NCI-H2107 treated with DMSO at 0.1 percent for 48 hours (cell line): ENCODE results near the gene TEX54.
A peak's percentile ranks its signal among the peaks of the same experiment; 100 is the strongest.
"Not testable (repeated sequence)": the region's sequence is repeated elsewhere in the genome, so short reads cannot be mapped to it uniquely, and the experiment has no call there.

ENCODE experiments used
- DNase-seq: peaks from one replicate; lab custom pipeline; 2025; ENCODE audit not compliant: unreplicated experiment; lab: John Stamatoyannopoulos, UW

TEX54 gene

DNA sequence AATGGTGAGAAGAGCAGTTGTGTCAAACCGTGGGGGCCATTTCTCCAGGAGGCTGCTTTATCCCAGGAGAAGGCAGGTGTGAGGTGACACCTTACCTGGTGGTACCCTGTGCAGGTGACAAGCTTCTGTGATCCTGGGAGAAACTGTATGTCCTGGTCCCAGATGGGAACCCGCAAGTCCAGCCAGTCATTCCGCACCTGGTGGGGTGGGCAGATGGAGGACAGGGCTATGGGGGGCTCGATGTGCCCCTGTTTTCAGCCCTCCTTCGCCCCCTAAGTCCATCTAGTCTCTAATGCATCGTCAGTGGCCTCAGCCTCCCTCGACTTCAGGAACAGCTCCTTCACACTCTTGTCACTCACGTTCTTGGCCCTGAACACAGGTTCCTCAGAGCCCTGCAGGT lies 2.7 kb upstream of the TEX54 start:
- DNase-seq = no peak

GRCh38 chr11:62831520-62832335 lies 913 bp downstream of the TEX54 start, which contains the start of gene STX5:
Gene STX5, minus strand, starts transcription at chr11:62832051. Its CDS starts 808 bp downstream, at chr11:62831243.
- DNase-seq = peak; percentile 97

- no peak for DNase-seq
Observed at GRCh38 chr11:62830904-62831519, 1.6 kb downstream of the TEX54 start.

GRCh38 chr11:62828130-62828529 lies 4.5 kb downstream of the TEX54 start:
- not testable (repeated sequence) for DNase-seq

DNA sequence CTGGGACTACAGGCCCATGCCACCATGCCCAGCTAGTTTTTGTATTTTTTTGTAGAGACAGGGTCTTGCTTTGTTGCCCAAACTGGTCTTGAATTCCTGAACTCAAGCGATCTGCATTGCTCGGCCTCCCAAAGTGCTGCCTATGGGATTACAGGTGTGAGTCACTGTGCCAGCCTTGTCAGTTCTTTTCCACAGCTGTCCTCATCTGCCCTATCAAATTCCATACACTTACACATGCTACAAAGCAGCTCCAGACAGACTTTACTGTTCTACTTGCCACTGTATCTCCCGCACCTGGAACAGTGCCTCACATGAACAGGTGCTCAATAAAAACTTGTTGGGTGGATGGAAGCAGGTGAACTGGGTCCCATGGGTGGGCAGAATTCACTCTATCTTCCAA lies 9.0 kb downstream of the TEX54 start:
- DNase-seq = no peak

- DNase-seq = no peak
Observed at GRCh38 chr11:62817129-62817528, 15.5 kb downstream of the TEX54 start.

- DNase-seq = no peak
Observed at GRCh38 chr11:62816557-62816956, 16.1 kb downstream of the TEX54 start.

DNA sequence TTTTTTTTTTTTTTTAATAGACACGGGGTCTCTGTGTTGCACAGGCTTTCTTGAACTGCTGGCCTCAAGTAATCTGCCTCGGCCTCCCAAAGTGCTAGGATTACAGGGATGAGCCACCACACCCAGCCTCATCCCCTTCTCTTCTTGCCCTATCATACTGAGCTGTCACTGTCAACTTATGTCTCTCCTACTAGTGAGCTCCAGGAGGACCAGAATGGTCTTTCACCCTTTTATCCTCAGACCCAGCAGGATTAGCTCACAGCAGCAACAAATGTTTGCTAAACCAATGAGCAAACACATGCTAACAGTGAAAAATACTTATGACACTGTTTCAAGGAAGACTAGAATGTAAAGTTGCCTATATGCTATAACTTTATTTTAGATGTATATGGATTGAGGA lies 21.0 kb downstream of the TEX54 start:
- DNase-seq = no peak

DNA sequence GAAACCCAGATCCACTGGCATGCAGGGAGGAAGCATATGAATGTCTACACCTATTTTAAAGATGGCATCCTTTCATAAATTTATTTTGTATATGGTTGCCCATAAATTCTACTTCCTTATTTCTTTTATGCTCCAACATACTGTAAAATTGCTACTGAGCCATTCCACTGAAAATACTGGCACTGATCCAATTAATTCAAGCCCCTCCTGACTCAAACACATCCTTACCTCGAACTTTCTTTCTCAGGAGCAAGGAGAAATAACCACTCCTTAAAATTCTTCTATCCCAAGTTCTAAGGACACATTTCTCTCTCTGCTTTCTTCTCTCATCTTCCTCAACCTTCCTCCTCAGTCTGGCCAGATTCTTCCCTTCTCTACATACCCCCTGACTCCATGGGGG lies 21.9 kb downstream of the TEX54 start:
- no peak for DNase-seq

DNA sequence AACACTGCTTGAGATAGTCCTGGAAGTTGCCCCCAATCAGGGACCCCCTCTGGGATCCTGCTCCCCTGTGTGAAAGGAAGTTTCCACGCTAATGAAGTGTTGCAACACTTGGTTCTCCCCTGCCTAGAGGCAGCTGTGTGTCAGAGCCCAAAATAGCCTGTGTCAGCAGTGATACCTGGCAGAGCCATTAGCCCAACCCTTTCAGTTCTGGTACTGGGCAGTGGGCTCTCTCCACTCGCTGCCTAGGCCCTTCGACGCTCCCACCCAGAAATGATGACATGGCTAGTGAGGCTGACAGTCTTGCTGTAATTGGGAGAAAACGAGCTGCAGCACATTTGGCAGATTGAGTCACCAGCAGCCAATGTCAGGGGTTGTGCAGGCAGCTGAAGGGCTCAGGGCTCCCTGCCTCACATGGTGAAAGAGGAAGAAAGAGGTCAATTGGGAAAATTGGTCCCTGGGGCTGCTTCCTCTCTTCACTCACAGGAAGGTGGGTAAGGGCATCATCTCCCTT lies 26.0 kb downstream of the TEX54 start:
- DNase-seq = no peak

- DNase-seq = no peak
Observed at GRCh38 chr11:62805961-62806441, 26.6 kb downstream of the TEX54 start.

DNA sequence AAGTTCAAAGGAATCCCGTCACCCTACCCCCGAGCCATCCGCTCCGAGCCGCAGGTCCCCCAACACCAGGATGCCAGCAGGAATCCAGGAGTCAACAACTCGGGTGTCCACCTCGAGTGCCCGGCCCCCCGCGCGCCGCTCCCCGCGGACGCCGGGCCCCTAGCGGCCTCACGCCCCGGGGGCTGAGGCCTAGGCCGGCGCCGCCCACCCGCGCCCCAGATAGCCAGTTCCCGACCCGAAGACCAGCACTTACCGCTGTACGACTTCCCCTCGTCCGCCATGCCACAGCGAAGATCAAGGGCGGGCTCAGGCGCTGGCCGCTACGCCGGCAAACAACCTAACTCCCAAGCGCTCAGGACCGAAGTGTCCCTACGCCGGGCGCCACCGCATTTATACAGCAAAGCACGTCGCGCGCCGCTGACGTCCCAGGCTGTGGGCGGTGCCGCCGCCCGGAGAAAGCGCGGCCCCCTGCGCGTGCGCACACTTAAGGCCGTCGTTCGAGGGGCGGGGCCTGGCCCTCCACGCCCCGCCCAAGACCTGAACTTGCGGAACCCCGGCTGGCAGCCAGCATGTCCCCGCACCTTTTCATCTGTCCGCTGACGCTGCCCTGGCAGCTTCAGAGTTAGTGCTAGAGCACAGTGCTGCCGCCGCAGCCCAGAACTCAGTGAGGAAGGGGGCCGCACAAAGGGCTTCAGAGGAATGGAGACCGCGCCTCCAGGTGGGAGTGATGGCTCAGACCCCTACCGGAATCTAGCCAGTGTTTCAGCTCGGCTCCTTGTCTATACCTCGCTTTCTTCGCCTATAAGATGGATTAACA lies 27.4 kb downstream of the TEX54 start, which contains the start of gene NXF1:
TSS of gene NXF1 (minus strand) at position 365 of the 817 bp plus-strand sequence. CDS start at position 281, 84 bp downstream.
- DNase-seq = peak; percentile 82

DNA sequence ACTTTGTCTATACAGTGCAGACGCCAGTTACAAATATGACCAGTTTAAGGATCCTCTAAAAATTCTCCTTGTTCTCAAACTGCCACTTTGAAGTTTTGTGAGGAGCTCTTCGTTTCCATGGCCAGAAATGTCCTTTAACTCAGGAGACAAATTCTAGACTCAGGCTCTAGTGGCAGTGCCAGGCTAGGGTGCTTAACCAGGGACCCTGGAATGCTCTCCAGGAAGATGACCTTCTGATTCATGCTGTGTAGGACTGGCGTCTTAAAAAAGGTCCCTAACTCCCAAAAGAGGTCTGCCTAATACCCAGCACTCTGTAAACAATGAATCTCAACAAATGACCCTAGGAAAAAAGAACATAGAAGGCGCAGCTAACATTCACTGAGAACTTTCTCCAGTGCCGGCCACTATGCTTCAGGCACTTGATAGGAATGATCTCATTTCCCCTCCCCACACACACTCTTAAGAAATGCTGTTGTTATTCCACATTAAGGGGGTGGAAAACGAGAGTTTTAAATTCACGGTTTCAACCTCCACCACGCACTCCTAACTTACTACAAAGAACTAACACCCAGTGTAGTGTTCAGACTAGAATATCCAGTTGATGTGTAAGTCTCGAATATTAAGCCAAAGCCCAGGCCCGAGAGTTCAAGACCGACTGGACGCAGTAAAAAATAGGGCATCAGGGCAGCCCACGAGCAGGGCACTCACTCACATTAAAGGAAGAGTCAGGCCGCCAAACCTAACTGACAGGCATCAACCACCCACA lies 28.1 kb downstream of the TEX54 start:
- no peak for DNase-seq

DNA sequence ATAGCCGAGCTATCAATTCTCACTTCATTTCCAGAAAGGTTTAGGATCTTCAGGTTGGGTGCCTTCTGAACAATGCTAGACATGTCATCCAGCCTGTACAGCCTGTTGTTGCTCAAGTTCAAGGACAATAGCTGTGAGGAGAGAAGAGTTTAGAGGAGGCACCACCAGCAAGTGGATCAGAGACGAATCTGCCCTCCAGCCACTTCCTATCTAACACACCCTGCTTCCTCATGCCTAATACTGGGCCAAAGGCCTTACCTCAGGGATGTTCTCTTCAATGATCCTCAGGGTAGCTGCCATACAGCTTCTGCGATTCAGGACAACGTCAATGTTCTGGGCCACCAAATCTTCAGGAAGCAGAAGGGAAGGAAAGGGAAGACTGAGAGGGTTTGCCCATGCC lies 31.6 kb downstream of the TEX54 start:
- DNase-seq = no peak

- no peak for DNase-seq
Observed at GRCh38 chr11:62799486-62799885, 33.2 kb downstream of the TEX54 start.

DNA sequence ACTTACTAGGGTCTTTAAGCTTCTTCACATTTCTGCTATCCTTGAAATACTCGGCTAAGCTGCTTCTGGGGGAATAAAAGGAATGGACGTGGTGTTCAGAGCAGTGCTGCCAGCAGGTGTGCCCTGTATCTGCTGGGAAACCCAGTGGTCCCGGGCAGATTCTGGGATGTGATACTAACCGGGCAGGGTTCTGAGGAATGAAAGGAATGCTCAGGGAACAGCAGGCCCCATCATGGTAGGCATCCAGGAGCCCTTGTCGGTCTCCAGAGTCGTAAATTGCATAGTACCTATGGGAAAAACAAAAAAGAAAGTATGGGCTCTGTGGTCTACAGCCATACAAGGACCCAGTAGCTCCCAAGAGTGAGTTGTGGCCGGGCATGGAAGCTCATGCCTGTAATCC lies 36.4 kb downstream of the TEX54 start:
- no peak for DNase-seq

GRCh38 chr11:62794201-62794775 lies 38.4 kb downstream of the TEX54 start:
- no peak for DNase-seq

DNA sequence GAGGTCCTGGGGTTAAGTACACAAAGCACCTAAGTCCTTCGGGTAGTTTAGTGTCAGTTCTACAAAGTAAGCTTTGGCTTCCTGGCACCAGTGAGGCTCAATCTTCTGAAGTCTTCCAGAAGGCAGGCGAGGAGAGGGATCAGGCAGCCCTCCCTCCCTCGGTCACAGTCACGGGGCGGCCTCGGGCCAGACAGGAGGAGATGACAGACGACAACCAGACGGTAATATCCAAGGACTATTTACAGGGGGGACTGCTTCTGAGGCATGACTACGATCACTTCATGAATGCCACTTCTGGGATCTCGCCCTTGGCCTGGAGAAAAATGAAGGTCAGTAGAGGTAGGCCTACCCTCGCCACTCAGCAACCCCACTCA lies 40.5 kb downstream of the TEX54 start:
- no peak for DNase-seq

- peak; percentile 38 for DNase-seq
Observed at GRCh38 chr11:62791501-62792201, 41.0 kb downstream of the TEX54 start, which contains the start of gene TMEM223. Gene TMEM223, minus strand, starts transcription at chr11:62792006. Its CDS starts 12 bp downstream, at chr11:62791994.
